ENCODE results near the gene LRP2. TPM values are rescaled to one million over a fixed set of nuclear protein-coding genes. Genes with fewer than 3 reads are reported as not detected.

LRP2 gene
- total RNA-seq, 1 donor = under 0.01 TPM

DNA sequence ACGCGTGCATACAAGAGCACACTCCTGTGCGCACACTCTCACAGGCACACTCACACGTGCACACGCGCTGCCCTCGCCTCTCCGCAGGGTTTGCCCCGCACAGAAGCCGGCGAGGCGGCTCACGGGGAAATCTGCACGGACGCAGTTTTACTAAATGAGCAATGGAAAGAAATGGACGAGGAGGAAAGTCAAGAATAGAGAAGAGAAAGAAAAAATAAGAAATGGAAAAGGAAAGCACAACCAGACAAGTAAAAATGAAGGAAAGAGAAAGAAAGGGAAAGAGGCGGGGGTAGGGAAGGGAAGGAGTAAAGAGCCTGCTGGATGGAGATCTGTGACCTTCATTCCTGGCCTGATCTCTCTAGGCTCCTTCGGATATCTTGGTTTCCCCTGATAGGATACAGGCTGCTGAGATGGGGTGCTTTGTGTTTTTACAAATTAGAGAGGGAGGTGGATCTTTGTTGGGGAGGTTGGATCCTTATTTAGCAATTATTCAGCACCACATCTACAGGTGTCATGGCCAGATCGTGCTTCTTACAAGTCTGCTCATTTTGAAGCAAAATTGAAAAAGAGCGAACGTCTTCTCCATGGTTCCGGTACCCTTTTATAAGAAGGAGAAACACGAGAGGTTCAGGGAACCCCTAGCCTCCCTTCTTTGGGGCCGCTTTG lies 693 bp upstream of the LRP2 start:
- TF ChIP-seq CTCF (IDR thresholded peaks at IDR 0.05; ENCODE audit: insufficient read depth, low read depth, low read length) = no peak
- DNase-seq (ENCODE audit: low read depth) = no peak
- peak overlapping the region; percentile 15 for H3K4me3 ChIP-seq (ENCODE audit: low read depth, low read length)

GRCh38 chr2:169361706-169362117 lies 622 bp downstream of the LRP2 start:
- H3K4me3 ChIP-seq (ENCODE audit: low read depth, low read length) = peak overlapping the region; percentile 30
- DNase-seq (ENCODE audit: low read depth) = no peak
- TF ChIP-seq CTCF (IDR thresholded peaks at IDR 0.05; ENCODE audit: insufficient read depth, low read depth, low read length) = no peak

DNA sequence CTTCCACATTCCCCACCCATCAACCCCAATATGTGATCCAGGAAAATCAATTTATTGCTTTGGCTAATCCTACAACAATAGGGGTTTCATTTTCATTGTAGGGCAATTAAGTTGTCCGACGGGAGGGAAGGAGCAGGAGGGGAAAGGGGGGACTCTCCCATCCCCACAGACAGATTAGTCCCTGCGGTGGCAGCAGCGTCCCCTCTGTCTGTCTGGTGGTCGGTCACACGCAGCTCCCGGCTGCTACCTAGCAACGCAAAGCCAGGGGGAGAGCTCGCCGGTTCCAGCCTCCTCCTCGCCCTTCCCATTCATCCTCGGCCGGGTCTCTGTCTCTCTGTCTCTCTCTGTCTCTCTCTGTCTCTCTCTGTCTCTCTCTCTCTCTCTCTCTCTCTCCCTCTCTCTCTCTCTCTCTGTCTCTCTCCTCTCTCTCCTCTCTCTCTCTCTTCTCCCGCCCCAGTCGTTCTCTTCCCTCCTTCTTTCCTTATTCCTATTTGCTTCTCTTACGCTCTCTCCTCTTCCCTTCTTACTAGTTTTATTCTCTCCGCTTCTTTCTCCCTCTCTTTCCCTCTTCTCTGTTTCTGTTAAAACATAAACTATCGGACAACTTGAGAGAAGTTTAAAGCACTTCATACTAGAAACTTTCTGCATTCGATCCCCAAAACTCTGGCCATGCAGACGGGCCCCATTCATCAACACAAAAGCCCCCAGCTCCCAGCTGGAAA lies 1.2 kb downstream of the LRP2 start:
- peak overlapping the region; percentile 30 for H3K4me3 ChIP-seq (ENCODE audit: low read depth, low read length)
- DNase-seq (ENCODE audit: low read depth) = no peak
- no peak for TF ChIP-seq CTCF (IDR thresholded peaks at IDR 0.05; ENCODE audit: insufficient read depth, low read depth, low read length)

DNA sequence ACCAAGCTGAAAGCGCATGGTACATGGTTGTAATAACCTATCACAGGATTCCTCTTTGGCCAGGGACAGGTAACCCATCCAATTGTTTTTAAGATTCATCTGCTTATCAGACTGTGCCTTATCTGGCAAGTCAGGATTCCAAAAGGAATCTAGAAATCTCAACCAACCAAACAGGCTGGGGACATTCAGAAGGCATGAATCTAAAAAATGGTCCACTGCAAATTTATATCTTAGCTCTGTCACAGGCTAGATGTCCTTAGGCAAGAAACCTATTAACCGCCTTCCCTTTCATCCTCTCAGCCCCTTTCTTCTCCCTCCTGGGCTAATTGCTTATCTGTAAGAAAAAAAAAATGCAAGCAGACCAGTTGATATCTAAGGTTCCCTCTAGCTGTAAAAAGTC lies 4.3 kb downstream of the LRP2 start:
- no peak overlapping the region for H3K4me3 ChIP-seq (ENCODE audit: low read depth, low read length)
- DNase-seq (ENCODE audit: low read depth) = no peak
- no peak for TF ChIP-seq CTCF (IDR thresholded peaks at IDR 0.05; ENCODE audit: insufficient read depth, low read depth, low read length)

DNA sequence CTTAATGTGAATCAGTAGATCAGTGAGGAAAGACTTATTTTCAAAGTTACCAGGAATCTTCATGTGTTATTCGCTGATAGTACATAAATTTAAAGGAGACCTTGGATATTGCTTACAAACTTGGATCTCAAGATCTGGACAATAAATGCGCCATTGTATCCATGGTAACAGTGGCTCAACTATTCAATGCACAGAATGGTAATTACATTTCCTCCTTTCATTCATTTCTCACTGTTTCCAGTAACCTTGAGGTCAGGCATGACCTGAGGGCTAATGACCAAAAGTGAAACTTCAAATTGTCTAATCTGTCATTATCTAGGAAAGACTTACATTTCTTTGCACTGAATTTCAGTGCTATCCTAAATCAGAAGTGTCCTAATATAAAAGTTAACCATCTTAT lies 8.1 kb downstream of the LRP2 start:
- TF ChIP-seq CTCF (IDR thresholded peaks at IDR 0.05; ENCODE audit: insufficient read depth, low read depth, low read length) = no peak
- no peak for DNase-seq (ENCODE audit: low read depth)
- H3K4me3 ChIP-seq (ENCODE audit: low read depth, low read length) = no peak overlapping the region

DNA sequence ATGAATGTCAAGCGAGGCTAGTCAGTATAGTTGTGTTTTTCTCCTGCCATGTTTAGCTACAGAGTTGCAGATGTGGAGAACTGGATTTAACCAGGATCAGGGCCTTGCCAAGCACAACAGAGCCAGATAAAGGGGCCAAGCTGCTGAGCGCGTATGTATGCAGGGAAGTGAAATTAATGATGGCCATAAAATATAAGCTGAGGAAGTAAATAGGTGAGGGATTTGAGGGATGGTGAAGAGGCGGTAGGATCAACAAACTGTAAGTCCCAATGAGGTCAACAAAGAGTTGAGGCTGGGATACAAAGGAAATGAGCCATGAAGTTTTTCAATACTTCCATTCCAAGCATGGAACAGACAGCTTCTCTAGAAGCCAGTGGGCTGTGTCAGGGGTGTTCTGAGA lies 10.6 kb downstream of the LRP2 start:
- no peak for TF ChIP-seq CTCF (IDR thresholded peaks at IDR 0.05; ENCODE audit: insufficient read depth, low read depth, low read length)
- DNase-seq (ENCODE audit: low read depth) = no peak
- H3K4me3 ChIP-seq (ENCODE audit: low read depth, low read length) = no peak overlapping the region
